Testis (tissue), 5 donors: Measurements from ENCODE around the gene TIMP2. TPM values are rescaled to one million over a fixed set of nuclear protein-coding genes. Genes with fewer than 3 reads are reported as not detected.

ENCODE experiments used
- DNase-seq: peaks from one replicate; pipeline ENCODE4 v3.0.0-alpha.2; 2019
- H3K27ac ChIP-seq, 2 donors: fragments of 200-600 bp; sonication (generic); one replicate each; pipeline ENCODE4 v1.5.1; 2019
- H3K27me3 ChIP-seq: fragments of 200-600 bp; sonication (generic); one replicate; pipeline ENCODE4 v1.5.1; 2019
- H3K36me3 ChIP-seq: fragments of 200-600 bp; sonication (generic); one replicate; pipeline ENCODE4 v1.5.1; 2017; ENCODE audit warnings: low read depth; ENCODE audit errors: missing control alignments
- H3K4me1 ChIP-seq: fragments of 200-600 bp; sonication (generic); one replicate; pipeline ENCODE4 v1.5.1; 2019
- H3K4me3 ChIP-seq, 2 donors: fragments of 200-600 bp; sonication (generic); one replicate each; pipeline ENCODE4 v1.5.1; 2017 to 2019
- H3K9me3 ChIP-seq: fragments of 200-600 bp; sonication (generic); one replicate; pipeline ENCODE4 v1.5.1; 2017
- POLR2A ChIP-seq: fragments of 450-650 bp; IDR thresholded peaks from one replicate; pipeline ENCODE4 v1.6.1; 2017; ENCODE audit warnings: antibody characterized with exemption, mild to moderate bottlenecking, moderate library complexity
- WGBS, 2 donors: methylation state at CpG; one replicate each; pipeline ENCODE4 v1.1.5; 2018; 5-methylcytosine and 5-hydroxymethylcytosine counted together
- intact Hi-C: fragments of 100-400 bp; cut with DNase I; formaldehyde crosslinking; loops from one replicate; pipeline ENCODE4 v1.15.1; 2023; ENCODE audit warnings: low total_unique reads
- long read RNA-seq, 2 donors: transcript quantifications; one replicate each; lab custom pipeline, GENCODE V29; 2026
- polyA plus RNA-seq: library from polyadenylated mRNA; stranded (reverse); fragments of 350-450 nt; fragmentation: Illumina TruSeq; extraction: RNeasy Lipid Tissue Mini Kit (QIAGEN cat#74804); gene quantifications from one replicate; pipeline ENCODE4 v1.2.3, GENCODE V29; 2014; ENCODE audit warnings: low read depth, low replicate concordance; ENCODE audit not compliant: insufficient read depth
- total RNA-seq, 2 donors: library from RNA; depleted of rRNA; stranded (reverse); fragments of >200 nt; gene quantifications; one replicate each; pipeline ENCODE4 v1.2.3, GENCODE V29; 2016
- TF ChIP-seq, protein P1 (sequence below), 3 experiments: fragments of 450-650 bp in 2 of 3; fragments of 200-600 bp in 1 of 3; sonication (generic) in 1 of 3; IDR thresholded peaks; one replicate each; pipeline ENCODE4 v1.5.1; 2016 to 2019; ENCODE audit warnings: antibody characterized with exemption in 3 of 3, mild to moderate bottlenecking in 2 of 3, moderate library complexity in 1 of 3

TIMP2 gene, protein sequence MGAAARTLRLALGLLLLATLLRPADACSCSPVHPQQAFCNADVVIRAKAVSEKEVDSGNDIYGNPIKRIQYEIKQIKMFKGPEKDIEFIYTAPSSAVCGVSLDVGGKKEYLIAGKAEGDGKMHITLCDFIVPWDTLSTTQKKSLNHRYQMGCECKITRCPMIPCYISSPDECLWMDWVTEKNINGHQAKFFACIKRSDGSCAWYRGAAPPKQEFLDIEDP
- total RNA-seq = 100 to 1,000 TPM; 262 to 482 TPM
- polyA plus RNA-seq = 465 TPM
- long read RNA-seq, donor 1, transcript TIMP2-201 (5 exons, 3,652 nt) = major isoform, 108 of 182 reads
- long read RNA-seq, donor 1, partial matches to known transcripts = 70 of 182 reads
- long read RNA-seq, donor 1, other reads (novel, unspliced or antisense) = 0 of 182 reads
- long read RNA-seq, donor 2, transcript TIMP2-201 (5 exons, 3,652 nt) = major isoform, 74 of 78 reads
- long read RNA-seq, donor 2, partial matches to known transcripts = 0 of 78 reads
- long read RNA-seq, donor 2, other reads (novel, unspliced or antisense) = 0 of 78 reads

DNA sequence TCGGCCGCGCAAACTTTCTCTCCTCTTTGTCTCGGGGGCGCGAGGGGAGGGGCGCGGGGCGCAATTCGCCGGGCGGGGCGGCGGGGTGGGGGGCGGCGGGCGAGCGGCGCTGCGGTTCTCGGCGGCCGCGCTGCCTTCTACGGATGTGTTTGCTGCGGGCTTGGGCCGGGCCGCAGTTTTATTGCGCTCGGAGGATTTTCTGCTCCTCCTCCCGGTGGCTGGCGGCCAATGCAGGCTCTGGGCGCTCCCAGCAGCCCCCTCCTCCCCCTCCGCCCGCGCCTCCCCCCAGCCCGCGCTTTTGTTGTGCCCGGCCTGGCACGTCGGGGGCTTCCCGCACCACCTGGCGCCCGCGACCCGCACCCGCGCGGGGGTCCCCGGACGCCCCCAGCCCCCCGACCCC lies at the start of gene TIMP2:
Gene TIMP2, minus strand, starts transcription at position 154 of the 400 bp plus-strand sequence. CDS start 299 bp downstream, outside the sequence.
- Histone ChIP-seq H3K4me3 (peak within 1 kb of the TSS; percentile 70 to 89), H3K9me3 (no peaks in the 10 kb centered on the region), H3K27me3 (no peaks in the 10 kb centered on the region), H3K4me1 (peaks cover 42% of the 10 kb centered on the region), H3K27ac (peak within 1 kb of the TSS; percentile 93 to 98), H3K36me3 (no peaks in the 10 kb centered on the region)
- DNase-seq = peak; percentile 91
- WGBS, 2 donors = 2% methylated on average over 23 of the region's 52 CpGs; no CpG with 5 or more reads in 1 of the 2 donors
- intact Hi-C loops = no loop called here
- TF ChIP-seq POLR2A = no peak
- TF ChIP-seq, protein P1, sequence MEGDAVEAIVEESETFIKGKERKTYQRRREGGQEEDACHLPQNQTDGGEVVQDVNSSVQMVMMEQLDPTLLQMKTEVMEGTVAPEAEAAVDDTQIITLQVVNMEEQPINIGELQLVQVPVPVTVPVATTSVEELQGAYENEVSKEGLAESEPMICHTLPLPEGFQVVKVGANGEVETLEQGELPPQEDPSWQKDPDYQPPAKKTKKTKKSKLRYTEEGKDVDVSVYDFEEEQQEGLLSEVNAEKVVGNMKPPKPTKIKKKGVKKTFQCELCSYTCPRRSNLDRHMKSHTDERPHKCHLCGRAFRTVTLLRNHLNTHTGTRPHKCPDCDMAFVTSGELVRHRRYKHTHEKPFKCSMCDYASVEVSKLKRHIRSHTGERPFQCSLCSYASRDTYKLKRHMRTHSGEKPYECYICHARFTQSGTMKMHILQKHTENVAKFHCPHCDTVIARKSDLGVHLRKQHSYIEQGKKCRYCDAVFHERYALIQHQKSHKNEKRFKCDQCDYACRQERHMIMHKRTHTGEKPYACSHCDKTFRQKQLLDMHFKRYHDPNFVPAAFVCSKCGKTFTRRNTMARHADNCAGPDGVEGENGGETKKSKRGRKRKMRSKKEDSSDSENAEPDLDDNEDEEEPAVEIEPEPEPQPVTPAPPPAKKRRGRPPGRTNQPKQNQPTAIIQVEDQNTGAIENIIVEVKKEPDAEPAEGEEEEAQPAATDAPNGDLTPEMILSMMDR (IDR thresholded peaks at IDR 0.05) = no peak

DNA sequence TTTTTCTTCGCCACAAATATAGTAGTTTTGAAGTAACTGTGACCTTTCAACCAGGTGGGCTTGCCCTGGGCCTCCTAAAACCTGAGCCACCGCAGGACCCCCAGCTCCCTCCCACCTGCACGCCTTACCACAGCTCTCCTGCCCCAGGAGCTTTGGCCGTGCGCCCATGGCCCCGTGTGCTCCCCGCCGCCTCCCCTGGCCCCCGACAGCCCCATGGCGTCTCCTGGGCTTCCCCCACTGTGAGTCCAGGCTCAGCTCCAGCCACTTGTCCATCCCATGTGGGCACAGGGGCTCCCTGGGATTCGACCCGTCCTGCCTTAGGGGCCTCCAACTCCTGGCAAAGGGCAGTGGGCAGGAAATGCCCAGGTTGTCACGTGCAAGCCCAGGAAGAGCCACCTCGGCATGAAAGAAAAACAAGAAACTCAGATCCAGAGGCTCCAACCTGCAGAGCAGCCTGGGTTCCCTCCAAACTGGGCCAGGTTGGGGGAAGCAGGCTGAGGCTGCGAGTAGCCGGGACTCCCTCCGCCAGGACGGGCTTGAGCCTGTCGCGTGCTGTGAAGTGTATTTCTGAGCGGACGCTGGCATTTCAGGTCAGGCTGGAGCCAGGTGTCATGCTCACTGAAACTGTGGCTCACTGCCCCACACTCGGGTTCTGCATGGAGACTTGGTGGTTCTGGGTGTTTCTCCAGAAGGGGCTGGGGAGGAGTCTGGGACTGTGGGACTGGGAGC lies 48.8 kb upstream of the TIMP2 start:
- no peaks in the 10 kb centered on the region for H3K9me3 ChIP-seq
- H3K27ac ChIP-seq = no peak overlapping the region
- intact Hi-C loops = loop anchor here (5.0 kb wide), 1 partner anchor 92 kb away; no protein-coding TSS in a partner anchor
- WGBS, 2 donors = 71 to 81% methylated on average over 14 to 23 of the region's 23 CpGs
- no peaks in the 10 kb centered on the region for H3K27me3 ChIP-seq
- peaks cover 47% of the 10 kb centered on the region for H3K4me1 ChIP-seq
- H3K4me3 ChIP-seq = no peak overlapping the region
- TF ChIP-seq POLR2A = no peak
- TF ChIP-seq, protein P1 (IDR thresholded peaks at IDR 0.05) = no peak
- no peak for DNase-seq
- no peaks in the 10 kb centered on the region for H3K36me3 ChIP-seq

DNA sequence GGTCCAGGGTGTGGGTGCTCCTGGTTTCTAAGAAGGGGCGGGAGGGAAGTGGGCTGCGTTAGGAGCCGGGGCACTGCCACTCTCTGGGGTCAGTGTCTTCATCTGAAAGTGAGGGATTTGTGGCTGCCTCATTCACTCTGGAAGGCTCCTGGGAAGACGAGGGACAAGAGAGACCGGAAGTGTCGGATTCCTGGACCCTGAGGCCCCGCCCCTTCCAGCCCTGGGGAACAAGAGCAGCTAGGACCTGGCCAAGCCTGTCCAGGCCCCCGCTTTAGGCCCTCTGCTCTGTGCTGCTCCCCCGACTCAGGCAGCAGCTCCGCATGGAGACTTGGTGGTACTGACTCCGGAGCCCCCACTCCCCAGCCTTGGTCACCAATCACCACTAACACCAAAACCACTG lies 48.0 kb upstream of the TIMP2 start:
- DNase-seq = no peak
- WGBS, 2 donors = 50 to 77% methylated on average over 2 to 11 of the region's 11 CpGs
- no peak for TF ChIP-seq POLR2A
- TF ChIP-seq, protein P1 (IDR thresholded peaks at IDR 0.05) = no peak
- Histone ChIP-seq H3K9me3 (no peaks in the 10 kb centered on the region), H3K27ac (no peak overlapping the region), H3K36me3 (no peaks in the 10 kb centered on the region), H3K4me3 (no peak overlapping the region), H3K27me3 (no peaks in the 10 kb centered on the region), H3K4me1 (peaks cover 39% of the 10 kb centered on the region)
- intact Hi-C loops = loop anchor here (5.0 kb wide), 1 partner anchor 91 kb away; no protein-coding TSS in a partner anchor

DNA sequence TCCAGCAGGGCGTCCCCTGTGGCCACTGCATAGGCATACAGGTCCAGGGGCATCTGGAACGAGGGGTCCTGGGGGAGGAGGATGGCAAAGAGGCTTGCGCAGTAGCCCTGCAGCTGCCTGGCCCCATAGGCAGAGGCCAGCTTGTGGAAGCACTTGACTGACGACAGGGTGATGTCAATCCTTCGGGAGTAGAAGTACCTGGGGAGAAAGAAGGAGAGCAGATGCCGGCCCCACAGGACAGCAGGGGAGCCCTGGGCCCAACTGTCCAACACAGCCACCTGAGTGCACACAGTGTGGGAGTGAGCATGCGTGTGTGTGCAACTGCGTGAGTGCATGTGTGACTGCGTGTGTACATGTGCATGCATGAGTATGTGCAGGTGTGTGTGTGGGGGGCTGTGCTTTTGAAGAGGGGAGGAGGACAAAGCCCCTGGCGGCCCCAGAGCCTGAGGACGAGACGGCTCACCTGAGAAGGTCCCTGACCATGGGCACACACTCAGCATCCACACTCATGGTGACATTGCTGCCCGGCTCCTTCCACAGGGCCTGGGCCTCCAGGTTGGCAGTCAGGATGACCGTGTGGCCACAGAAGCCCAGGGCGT lies 47.4 kb upstream of the TIMP2 start:
- H3K36me3 ChIP-seq = no peaks in the 10 kb centered on the region
- H3K9me3 ChIP-seq = no peaks in the 10 kb centered on the region
- WGBS, 2 donors = 89 to 91% methylated on average over 10 to 15 of the region's 15 CpGs
- no peaks in the 10 kb centered on the region for H3K27me3 ChIP-seq
- peak overlapping the region; percentile 24 to 59 for H3K27ac ChIP-seq
- H3K4me3 ChIP-seq = no peak overlapping the region
- no peak for TF ChIP-seq POLR2A
- TF ChIP-seq, protein P1 (IDR thresholded peaks at IDR 0.05) = no peak
- no peak for DNase-seq
- intact Hi-C loops = loop anchor here (5.0 kb wide), 1 partner anchor 90 kb away; no protein-coding TSS in a partner anchor
- peaks cover 33% of the 10 kb centered on the region for H3K4me1 ChIP-seq
